ENCODE measurements around the gene MYT1. TPM values are rescaled to one million over a fixed set of nuclear protein-coding genes. Genes with fewer than 3 reads are reported as not detected.
"Not testable (repeated sequence)": the region's sequence is repeated elsewhere in the genome, so short reads cannot be mapped to it uniquely, and the experiment has no call there.

The MYT1 gene
- total and polyA plus RNA-seq, 2 of the 8 experiments (the other 6 are each of a cell fraction or from before 2014, with no cell fraction given) = 0.63 to 2.0 TPM

DNA sequence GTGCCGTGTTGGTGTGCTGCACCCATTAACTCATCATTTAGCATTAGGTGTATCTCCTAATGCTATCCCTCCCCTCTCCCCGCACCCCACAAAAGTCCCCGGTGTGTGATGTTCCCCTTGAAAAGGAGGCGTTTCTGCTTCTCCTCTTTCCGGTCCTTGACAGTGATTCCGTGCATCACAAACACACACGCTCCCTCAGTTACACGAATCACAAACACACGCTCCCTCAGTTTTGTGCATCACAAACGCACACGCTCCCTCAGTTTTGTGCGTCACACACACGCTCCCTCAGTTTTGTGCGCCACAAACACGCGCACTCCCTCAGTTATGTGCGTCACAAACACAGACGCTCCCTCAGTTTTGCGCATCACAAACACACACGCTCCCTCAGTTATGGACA is 29.5 kb upstream of the MYT1 start:
- FAIRE-seq; CTCF ChIA-PET (ENCODE audit: partially characterized antibody): not testable (repeated sequence)

More for the DNA sequence above, 29.5 kb upstream of the MYT1 start:
- H3K79me2 ChIP-seq (ENCODE audit: control insufficient read depth in 1 of 2, insufficient read depth in 2 of 2, low read length in 2 of 2); H3K36me3 ChIP-seq (ENCODE audit: control insufficient read depth in 2 of 4, insufficient read depth in 4 of 4, low read length in 3 of 4); H3K14ac ChIP-seq (ENCODE audit: insufficient read length); POLR2A ChIA-PET (ENCODE audit: partially characterized antibody); H2BK120ac ChIP-seq (replicated peaks; ENCODE audit: low read depth, low read length); H2BK12ac ChIP-seq (ENCODE audit: low read depth, low read length); H3K4me2 ChIP-seq (ENCODE audit: insufficient read depth in 1 of 2, low read depth in 2 of 2, low read length in 2 of 2); H2BK20ac ChIP-seq (ENCODE audit: low read length); H4K20me1 ChIP-seq (replicated peaks in 1 of 2; ENCODE audit: control insufficient read depth in 1 of 2, insufficient read depth in 2 of 2, low read length in 2 of 2); H3K4me1 ChIP-seq (replicated peaks in 1 of 4; ENCODE audit: control insufficient read depth in 3 of 4, insufficient read depth in 4 of 4, low read length in 3 of 4); H3K23ac ChIP-seq (ENCODE audit: insufficient read length); H3K4me3 ChIP-seq (ENCODE audit: extremely low read depth in 1 of 4, insufficient read depth in 2 of 4, low read depth in 3 of 4, low read length in 4 of 4); H3K9me3 ChIP-seq (ENCODE audit: insufficient read depth in 2 of 2, low read depth in 1 of 2, low read length in 1 of 2); H4K5ac ChIP-seq (ENCODE audit: insufficient read length, low read depth, low read length); H3K27ac ChIP-seq (ENCODE audit: low read depth, low read length); H2BK15ac ChIP-seq (ENCODE audit: low read length); H4K8ac ChIP-seq (ENCODE audit: extremely low read depth, insufficient read depth, low read length); H4K91ac ChIP-seq (replicated peaks; ENCODE audit: insufficient read length, low read length); H3K56ac ChIP-seq (replicated peaks; ENCODE audit: insufficient read length, low read depth, low read length); H3K9ac ChIP-seq (replicated peaks in 1 of 4; ENCODE audit: extremely low read depth in 1 of 4, low read depth in 3 of 4, low read length in 3 of 4); H3K79me1 ChIP-seq (ENCODE audit: low read depth, low read length); H3K23me2 ChIP-seq (ENCODE audit: low read depth, low read length); H2BK5ac ChIP-seq (ENCODE audit: low read depth, low read length); H2AK5ac ChIP-seq (ENCODE audit: low read depth, low read length); H3K18ac ChIP-seq (ENCODE audit: extremely low read depth, low read length); H3K4ac ChIP-seq (replicated peaks; ENCODE audit: insufficient read length, low read depth, low read length); H2AFZ ChIP-seq (ENCODE audit: low read length); H3K27me3 ChIP-seq (replicated peaks in 1 of 4; ENCODE audit: control insufficient read depth in 3 of 4, extremely low read depth in 1 of 4, insufficient read depth in 3 of 4, low read length in 3 of 4): not testable (repeated sequence)
- DNase-seq (ENCODE audit: low read depth in 1 of 2, low spot score in 2 of 2) = peak in 1 of 2 experiments; percentile 38
- WGBS, 2 experiments (ENCODE audit: extremely low coverage in 1 of 2, insufficient coverage in 1 of 2, insufficient read length in 1 of 2, insufficient replicate concordance in 2 of 2, low coverage in 1 of 2, low lambda C conversion rate in 2 of 2, missing lambda C conversion rate in 1 of 2) = 82% methylated on average over 20 of the region's 20 CpGs; no CpG with 5 or more reads in 1 of the 2 experiments

Data from H1 (cell line).